HG03135 (cell line): ENCODE results near the gene LEKR1.
A peak's percentile ranks its signal among the peaks of the same experiment; 100 is the strongest.

Source experiments
- ATAC-seq: cut with Tn5 transposase; IDR thresholded peaks from one replicate; pipeline ENCODE4 v1.9.1; 2021; ENCODE audit warnings: mild to moderate bottlenecking, moderate library complexity; ENCODE audit not compliant: unreplicated experiment

The LEKR1 gene

GRCh38 chr3:156973954-156974353 lies 147.8 kb downstream of the LEKR1 start:
- no peak for ATAC-seq

GRCh38 chr3:156974931-156975330 lies 148.8 kb downstream of the LEKR1 start:
- ATAC-seq, result no peak

- no peak for ATAC-seq
These were observed 149.6 kb downstream of the LEKR1 start for GRCh38 chr3:156975721-156976120.

- ATAC-seq, result no peak
These were observed 150.8 kb downstream of the LEKR1 start for GRCh38 chr3:156976933-156977332.

- peak; percentile 93 for ATAC-seq
These were observed 152.4 kb downstream of the LEKR1 start for GRCh38 chr3:156978481-156978961.

GRCh38 chr3:156981005-156981404 lies 154.9 kb downstream of the LEKR1 start:
- no peak for ATAC-seq

GRCh38 chr3:156983559-156983958 lies 157.4 kb downstream of the LEKR1 start:
- no peak for ATAC-seq

GRCh38 chr3:156985711-156986110 lies 159.6 kb downstream of the LEKR1 start:
- ATAC-seq, result no peak

- ATAC-seq, result no peak
These were observed 161.8 kb downstream of the LEKR1 start for GRCh38 chr3:156987946-156988345.

- no peak for ATAC-seq
These were observed 171.2 kb downstream of the LEKR1 start for GRCh38 chr3:156997351-156997750.

GRCh38 chr3:157001221-157001957 lies 175.2 kb downstream of the LEKR1 start:
- no peak for ATAC-seq

- ATAC-seq, result no peak
These were observed 195.5 kb downstream of the LEKR1 start for GRCh38 chr3:157021679-157022078.

GRCh38 chr3:157023226-157023625 lies 197.1 kb downstream of the LEKR1 start:
- no peak for ATAC-seq

- no peak for ATAC-seq
These were observed 199.9 kb downstream of the LEKR1 start for GRCh38 chr3:157026091-157026490.

- no peak for ATAC-seq
These were observed 201.9 kb downstream of the LEKR1 start for GRCh38 chr3:157027861-157028745.

GRCh38 chr3:157029365-157029790 lies 203.2 kb downstream of the LEKR1 start:
- ATAC-seq, result no peak

GRCh38 chr3:157030712-157031111 lies 204.6 kb downstream of the LEKR1 start:
- no peak for ATAC-seq

GRCh38 chr3:157033001-157033400 lies 206.8 kb downstream of the LEKR1 start:
- no peak for ATAC-seq

GRCh38 chr3:157040456-157040855 lies 214.3 kb downstream of the LEKR1 start:
- no peak for ATAC-seq

GRCh38 chr3:157042226-157042625 lies 216.1 kb downstream of the LEKR1 start:
- ATAC-seq, result no peak

- no peak for ATAC-seq
These were observed 217.6 kb downstream of the LEKR1 start for GRCh38 chr3:157043771-157044170.
